Measurements from ENCODE around the gene PIR.

DNA sequence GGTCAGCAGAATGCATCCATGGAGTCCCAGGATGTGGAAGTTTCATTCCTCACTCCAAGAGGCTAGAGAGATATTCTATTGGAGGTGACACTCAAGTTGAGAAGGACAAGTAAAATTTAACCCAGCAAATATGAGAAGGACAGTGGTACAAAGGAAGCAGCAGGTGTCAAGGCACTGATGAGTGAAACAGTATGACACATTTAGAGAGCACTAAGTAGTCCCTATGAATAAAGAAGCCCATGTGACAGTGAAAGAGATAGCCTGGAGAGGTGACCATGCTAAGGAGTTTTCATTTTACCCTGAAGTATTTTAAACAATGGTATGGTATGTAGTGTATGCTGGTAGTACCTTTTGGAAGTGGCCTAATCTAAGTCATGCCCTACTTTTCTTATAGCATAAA is 16.7 kb upstream of the PIR start:
- TF ChIP-seq, protein P1, sequence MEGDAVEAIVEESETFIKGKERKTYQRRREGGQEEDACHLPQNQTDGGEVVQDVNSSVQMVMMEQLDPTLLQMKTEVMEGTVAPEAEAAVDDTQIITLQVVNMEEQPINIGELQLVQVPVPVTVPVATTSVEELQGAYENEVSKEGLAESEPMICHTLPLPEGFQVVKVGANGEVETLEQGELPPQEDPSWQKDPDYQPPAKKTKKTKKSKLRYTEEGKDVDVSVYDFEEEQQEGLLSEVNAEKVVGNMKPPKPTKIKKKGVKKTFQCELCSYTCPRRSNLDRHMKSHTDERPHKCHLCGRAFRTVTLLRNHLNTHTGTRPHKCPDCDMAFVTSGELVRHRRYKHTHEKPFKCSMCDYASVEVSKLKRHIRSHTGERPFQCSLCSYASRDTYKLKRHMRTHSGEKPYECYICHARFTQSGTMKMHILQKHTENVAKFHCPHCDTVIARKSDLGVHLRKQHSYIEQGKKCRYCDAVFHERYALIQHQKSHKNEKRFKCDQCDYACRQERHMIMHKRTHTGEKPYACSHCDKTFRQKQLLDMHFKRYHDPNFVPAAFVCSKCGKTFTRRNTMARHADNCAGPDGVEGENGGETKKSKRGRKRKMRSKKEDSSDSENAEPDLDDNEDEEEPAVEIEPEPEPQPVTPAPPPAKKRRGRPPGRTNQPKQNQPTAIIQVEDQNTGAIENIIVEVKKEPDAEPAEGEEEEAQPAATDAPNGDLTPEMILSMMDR (IDR thresholded peaks at IDR 0.05) = no peak
- no peak for TF ChIP-seq POLR2A (IDR thresholded peaks at IDR 0.05)
